Fibroblast of skin of back (primary cell): Measurements from ENCODE around the gene RPL31. TPM values are rescaled to one million over a fixed set of nuclear protein-coding genes. Genes with fewer than 3 reads are reported as not detected.

Source experiments
- DNase-seq: peaks from one replicate; pipeline ENCODE4 v3.0.0-alpha.2; 2013
- polyA plus RNA-seq, 2 experiments: library from polyadenylated mRNA; unstranded; fragments of 120-200 nt; gene quantifications; one replicate each; pipeline ENCODE4 v1.2.1, GENCODE V29; 2013; ENCODE audit not compliant: insufficient read length in 2 of 2

The RPL31 gene
- 1,431 TPM for polyA plus RNA-seq (2013, experiment 1 of 2; ENCODE audit: insufficient read length)
- 1,823 TPM for polyA plus RNA-seq (2013, experiment 2 of 2; ENCODE audit: insufficient read length)

DNA sequence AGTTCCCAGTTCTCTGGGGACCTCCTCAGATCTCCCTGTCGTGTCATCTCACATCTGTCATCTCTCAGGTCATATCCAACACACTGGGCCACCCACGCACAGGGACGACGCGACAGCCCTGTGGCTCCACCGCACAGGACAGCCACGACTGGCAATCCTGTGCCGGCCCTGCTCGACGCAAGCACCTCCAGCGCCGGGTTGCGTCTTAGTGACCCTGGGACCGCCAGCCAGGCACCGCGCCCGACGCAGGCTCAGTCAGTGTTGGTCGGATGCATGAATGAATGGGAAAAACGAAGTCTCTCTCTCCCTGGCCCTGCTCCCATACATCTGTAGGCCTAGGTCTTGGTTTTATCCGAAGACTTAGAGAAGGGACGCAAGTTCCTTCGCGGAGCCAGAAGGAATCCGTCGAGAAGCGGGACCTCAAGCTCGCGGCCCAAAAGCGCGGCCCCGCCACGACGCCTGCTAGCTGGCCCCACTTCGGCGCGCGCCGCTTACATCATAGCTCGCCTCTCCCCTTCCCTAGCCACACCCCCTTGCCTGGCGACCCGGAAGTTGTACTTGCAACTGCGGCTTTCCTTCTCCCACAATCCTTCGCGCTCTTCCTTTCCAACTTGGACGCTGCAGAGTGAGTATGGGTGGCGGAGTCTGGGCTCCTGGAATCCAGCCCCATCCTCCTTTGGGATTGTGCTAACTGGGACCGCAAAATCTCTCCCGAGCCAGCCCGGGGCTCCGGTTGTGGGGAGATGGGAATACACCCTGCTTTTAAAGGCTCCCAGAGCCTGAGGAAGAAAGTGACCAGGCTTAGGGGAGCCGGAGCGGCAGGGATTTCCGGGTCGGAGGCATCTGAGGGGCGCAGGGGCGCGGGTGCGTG, at the start of gene RPL31:
TSS of gene RPL31 (plus strand) at position 599 of the 871 bp plus-strand sequence. CDS start 413 bp downstream, outside the sequence.
- DNase-seq: peak; percentile 98

DNA sequence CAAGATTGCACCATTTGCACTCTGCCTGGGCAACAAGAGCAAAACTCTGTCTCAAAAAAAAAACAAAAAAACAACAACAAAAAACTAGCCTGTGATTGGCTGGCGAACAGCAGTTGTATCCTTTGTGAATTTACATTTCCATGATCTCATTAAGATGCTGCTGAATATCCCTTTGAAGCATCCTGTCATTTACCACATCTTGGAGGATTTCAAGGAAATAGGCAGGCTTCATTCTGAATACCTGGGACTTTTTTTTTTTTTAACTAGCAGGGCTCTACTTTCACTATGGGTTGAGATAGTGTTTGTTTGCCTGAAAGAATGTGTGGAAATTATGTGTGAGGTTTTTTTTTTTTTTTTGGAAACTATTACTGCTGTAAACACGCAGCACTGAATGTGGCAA, 49.6 kb upstream of the RPL31 start:
- DNase-seq: no peak

DNA sequence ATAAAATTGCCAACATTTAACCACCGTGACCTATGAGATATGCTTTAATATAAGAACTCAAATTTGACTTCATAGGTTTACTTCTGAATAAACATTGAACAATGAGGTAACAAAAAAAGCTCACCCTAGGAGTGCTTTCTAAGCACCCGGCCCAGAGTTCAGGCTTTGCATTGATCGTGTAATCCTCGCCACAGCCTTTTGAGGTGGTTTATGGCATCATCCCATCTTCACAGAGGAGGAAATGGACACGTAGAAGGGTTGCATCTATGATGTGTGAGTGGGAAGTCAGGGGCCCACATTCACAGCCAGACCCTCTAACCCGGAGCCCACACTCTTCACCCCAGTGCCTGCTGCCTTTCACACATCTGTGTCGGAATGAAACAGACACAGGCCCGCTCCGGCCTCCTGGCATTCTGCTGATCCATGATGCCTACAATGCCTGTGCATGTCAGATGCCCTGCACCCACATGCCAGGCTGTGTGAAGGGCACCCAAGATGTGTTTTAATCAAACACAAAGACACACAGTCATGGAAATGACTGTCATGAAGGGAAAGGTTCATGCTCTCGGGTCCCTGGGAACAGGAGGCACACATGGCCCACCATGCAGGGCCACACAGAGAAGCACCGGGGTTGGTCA, 48.6 kb upstream of the RPL31 start:
- DNase-seq: no peak

DNA sequence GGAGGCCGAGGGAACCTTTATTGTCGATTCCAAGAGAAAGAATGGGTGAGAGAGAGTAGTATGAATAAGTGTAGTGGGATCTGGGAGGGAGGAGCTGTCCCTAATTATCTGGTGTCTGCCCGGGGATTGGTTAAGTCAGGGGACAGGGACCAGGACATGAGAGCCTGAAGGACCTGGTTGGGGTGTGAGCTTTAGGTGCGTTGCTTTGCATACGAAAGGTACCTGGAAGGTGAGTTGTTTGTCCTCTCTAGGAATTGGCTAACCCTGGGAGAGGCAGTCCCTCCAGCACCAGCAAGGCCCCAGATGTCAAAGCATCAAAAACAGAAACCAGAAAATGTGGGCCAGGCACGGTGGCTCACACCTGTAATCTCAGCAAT, 48.1 kb upstream of the RPL31 start:
- DNase-seq: no peak

GRCh38 chr2:100955226-100955625, 46.9 kb upstream of the RPL31 start:
- DNase-seq: no peak

- no peak for DNase-seq
Observed at GRCh38 chr2:100956081-100956480, 46.0 kb upstream of the RPL31 start.

DNA sequence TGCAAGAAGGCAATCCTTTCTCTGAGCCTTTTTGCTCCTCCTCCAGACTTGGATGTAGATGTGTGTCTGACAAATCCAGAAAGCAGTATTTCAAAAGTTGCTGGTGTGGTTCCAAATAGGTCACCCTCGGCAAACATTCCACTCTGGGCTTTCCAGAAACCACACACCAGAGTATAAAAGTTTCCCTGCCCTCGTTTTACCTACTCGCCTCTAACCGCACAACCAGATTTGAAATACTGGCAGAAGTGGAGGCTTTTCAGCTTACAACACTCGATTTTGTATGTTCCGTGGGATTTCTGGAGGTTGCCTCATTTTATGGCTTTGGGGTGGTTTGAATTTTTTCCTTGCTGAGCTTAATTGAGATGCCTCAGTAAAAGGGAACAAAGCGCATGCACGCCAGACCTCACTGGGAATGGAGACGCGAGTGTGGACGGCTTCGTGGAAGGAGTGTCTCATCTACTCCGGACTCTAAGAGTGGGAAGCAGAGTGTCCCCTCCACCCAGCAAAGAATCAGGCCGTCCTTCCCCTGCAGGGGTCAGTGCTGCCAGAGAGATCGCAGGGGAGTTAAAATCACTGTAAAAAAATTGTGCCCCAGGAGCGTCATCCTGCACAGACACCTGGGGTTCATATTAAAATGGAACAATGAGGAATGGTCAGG, 44.0 kb upstream of the RPL31 start:
- DNase-seq: peak; percentile 70

DNA sequence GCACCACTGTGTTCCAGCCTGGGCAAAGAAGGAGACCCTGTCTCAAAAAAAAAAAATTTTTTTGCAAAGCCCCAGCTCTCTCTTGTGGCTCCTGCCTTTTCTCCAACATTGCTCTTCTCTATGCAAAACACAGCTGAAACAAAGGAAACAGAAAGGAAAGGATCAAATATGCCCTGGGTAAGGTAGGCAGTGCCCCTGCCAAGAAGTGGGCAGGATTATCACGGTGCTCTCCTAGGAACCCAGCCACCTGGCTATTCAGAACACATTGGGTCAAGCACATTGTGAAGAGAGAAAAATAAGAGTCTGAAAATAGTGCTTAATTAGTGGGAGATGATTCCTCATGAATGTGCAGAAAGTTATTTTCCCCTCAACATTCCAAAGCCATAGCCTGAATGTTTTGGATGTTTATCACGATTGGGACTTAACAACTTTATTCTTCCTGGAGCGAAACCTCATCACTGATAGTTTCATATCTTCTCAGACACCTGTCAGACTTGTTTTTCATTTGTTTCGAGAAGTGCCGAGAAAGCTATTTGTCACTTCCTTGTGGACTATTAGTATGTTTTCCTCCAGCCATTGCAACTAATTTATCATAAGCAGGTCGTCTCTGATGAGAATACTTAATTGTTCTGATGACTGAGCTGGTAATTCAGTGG, 42.7 kb upstream of the RPL31 start:
- peak; percentile 66 for DNase-seq

DNA sequence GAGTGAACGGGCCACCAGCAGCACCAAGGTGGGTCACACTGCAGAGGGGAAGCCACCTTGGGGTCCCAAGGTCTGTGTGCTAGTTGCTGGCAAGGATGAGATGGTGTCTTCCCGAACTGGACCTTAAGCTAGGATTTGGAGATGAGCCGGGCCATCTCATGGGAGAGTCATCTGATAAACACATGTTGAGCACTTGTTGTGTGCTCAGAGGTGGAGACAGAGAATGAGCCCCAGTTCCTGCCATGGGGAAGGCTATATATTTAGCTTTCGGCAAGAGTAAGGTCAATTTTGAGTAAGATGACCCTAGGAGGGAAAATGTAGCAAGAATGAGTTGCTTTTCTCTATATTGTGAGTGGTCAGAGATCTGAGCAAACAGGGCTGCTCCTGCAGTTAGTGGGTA, 41.4 kb upstream of the RPL31 start:
- DNase-seq: no peak

DNA sequence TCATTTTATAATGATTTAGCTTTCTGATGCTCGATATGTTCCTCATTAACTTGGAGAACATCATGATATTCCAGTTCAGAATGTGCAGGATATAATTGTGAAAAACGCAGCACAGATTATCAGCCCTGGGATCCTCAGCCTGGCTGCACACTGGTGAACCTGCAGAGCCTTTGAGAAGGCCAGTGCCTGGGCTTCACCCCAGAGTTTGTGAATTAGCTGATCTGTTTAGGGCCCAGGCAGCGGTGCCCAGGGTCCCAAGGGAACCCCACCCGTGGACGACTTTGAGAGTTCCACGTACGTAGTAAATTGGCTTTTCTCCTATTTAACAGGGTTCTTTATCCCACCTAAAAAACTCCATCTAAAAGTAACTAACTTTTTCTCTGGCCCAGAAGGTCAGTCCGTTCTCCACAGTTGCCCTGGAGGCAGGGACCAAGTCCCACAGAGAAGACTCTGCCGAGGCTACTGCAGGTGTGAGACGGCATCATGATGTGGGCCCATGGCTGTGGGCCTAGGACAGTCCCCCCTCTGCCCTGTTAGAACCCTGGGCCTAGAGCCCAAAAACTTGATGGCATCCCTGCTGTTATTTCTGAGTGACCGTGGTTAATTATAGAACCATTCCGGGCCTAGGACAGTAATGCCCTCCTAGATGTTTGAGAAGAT, 39.6 kb upstream of the RPL31 start:
- DNase-seq: no peak

- DNase-seq: no peak
Observed at GRCh38 chr2:100963026-100963375, 39.1 kb upstream of the RPL31 start.

- no peak for DNase-seq
Observed at GRCh38 chr2:100964222-100964621, 37.9 kb upstream of the RPL31 start.

GRCh38 chr2:100964681-100965169, 37.4 kb upstream of the RPL31 start:
- no peak for DNase-seq

DNA sequence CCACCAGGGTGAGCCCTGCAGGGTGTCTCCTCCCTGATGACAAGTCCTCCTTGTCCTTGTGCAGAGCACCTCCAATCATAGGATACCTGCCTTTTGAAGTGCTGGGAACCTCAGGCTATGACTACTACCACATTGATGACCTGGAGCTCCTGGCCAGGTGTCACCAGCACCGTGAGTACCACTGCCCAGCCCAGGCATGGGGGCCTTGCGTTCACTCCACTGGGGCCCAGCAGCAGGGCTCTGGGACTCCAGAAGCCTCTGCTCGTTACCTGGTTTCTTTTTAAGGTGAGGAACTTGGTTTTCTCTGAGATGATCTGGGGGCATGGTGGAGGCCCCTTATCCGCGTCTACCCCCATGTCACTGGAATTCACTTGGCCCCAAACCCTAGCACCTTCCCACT, 36.5 kb upstream of the RPL31 start:
- no peak for DNase-seq

- no peak for DNase-seq
Observed at GRCh38 chr2:100967716-100968115, 34.4 kb upstream of the RPL31 start.

- no peak for DNase-seq
Observed at GRCh38 chr2:100968146-100969145, 33.6 kb upstream of the RPL31 start.

- no peak for DNase-seq
Observed at GRCh38 chr2:100969998-100970397, 32.1 kb upstream of the RPL31 start.

GRCh38 chr2:100971221-100971620, 30.9 kb upstream of the RPL31 start:
- DNase-seq: no peak

DNA sequence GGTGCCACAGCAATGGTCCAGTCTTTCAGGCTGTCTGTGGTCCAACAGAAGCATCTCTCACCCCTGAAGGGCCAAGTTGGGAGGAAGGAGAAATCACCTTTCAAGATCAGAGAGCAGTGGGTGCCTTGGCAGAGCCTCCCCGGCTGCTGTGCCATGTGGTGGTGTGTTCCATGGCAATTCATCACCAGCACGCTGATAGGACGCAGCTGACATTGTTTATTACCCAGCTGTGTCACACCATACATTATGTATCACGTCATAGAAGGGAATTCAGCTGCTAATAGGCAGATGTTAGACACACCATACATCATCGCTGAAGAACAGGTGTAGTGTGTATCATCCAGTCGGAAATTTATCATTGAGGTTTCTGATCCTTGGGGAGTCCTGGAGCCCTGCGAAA, 29.6 kb upstream of the RPL31 start:
- DNase-seq: no peak

DNA sequence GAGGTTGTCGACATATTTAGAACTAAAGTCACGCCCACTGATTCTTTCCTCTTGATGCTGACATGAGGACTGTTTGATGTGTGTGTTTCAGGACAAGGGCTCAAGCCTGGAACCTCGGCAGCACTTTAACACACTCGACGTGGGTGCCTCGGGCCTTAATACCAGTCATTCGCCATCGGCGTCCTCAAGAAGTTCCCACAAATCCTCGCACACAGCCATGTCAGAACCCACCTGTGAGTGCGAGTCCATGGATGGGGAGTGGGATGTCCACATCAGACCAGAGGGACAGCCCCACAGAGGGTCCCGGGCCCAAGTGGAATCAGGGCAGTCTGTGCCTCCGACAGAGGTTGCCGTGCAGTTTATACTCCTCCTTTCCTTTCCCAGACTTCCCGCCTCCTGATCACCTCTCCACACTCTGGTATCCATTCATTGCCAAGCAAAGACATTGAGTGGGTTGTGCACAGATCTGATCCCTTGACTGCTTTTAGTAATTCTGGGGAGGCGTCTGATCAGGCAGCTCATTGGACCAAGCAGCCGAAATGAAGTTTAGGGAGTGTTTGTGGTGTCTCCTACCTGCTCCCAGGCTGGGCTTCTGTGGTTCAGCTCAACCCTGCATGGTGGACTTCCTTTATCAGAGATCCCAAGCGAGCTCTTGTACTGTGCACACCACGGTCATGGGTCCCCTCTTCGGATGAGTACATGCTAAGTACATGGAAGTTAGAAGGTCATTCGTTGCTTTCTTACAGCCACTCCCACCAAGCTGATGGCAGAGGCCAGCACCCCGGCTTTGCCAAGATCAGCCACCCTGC, 27.2 kb upstream of the RPL31 start:
- no peak for DNase-seq
